ENCODE results near the gene PDGFD.

The PDGFD gene

GRCh38 chr11:103875855-103876510, 288.0 kb downstream of the PDGFD start:
- DNase-seq = no peak

DNA sequence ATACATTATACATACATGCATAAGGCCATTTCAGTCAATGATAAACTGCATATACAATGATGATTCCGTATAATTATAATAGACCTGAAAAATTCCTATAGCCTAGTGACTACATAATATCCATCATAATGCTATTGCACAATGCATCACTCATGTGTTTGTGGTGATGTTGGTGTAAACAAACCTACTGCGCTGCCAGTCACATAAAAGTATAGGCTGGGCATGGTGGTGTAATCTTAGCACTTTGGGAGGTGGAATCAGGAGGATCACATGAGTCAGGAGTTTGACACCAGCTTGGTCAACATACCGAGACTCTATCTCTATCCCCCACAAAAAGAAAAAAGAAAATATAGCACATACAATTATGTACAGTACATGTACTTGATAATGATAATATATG, 291.2 kb downstream of the PDGFD start:
- DNase-seq = no peak

- DNase-seq = no peak
Observed at GRCh38 chr11:103871923-103872551, 291.9 kb downstream of the PDGFD start.

- DNase-seq = no peak
Observed at GRCh38 chr11:103870821-103871309, 293.1 kb downstream of the PDGFD start.

GRCh38 chr11:103867481-103867880, 296.5 kb downstream of the PDGFD start:
- DNase-seq = no peak

GRCh38 chr11:103863497-103863896, 300.4 kb downstream of the PDGFD start:
- no peak for DNase-seq

DNA sequence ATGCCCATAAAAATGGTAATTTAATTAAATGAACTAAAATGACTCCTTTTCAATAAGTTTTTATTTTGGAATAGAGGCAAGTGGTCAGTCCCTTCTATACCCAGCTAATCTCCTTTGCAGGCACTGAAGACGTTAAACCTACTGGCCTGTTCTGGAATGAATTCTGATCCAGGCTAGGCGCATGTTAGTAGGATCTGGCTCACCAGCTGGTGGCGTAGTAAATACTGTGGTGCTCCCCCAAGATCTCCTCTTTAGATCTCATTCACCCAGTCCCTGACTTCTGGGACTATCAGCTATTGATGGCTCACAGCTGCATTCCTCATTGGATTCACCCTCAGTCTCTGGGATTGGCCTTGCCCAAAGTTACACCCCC, 301.2 kb downstream of the PDGFD start:
- DNase-seq = no peak

GRCh38 chr11:103862094-103862801, 301.7 kb downstream of the PDGFD start:
- no peak for DNase-seq

Data from NCI-H2227 treated with DMSO at 0.1 percent for 48 hours (cell line).